Caco-2 (cell line): ENCODE measurements around the gene SORL1. TPM values are rescaled to one million over a fixed set of nuclear protein-coding genes. Genes with fewer than 3 reads are reported as not detected.

Experiments
- BruUV-seq: library from RNA; stranded (reverse); fragments of 400-500 nt; replicated peaks from 2 replicates; lab custom pipeline; 2021; lab: Mats Ljungman, UMichigan
- CTCF ChIA-PET: fragments of 300-600 bp; sonication (Branson Sonifier 250); formaldehyde crosslinking; loops from one replicate; lab custom pipeline; 2022; ENCODE audit warnings: antibody characterized with exemption; lab: Charles Lee
- POLR2A ChIA-PET: fragments of 300-600 bp; sonication (Branson Sonifier 250); formaldehyde crosslinking; loops from one replicate; lab custom pipeline; 2022; ENCODE audit warnings: antibody characterized with exemption; lab: Charles Lee
- DNase-seq, 2 experiments: peaks; one replicate each; pipeline versions ENCODE4 v3.0.0 to v3.0.0-alpha.2; 2020 to 2022
- H3K27me3 ChIP-seq: replicated peaks from 2 replicates; pipeline ENCODE4 v1.6.0; 2011; ENCODE audit warnings: low read length; ENCODE audit not compliant: control insufficient read depth, insufficient read depth
- H3K36me3 ChIP-seq: 2 replicates; pipeline ENCODE4 v1.5.1; 2011; ENCODE audit warnings: low read length; ENCODE audit not compliant: control insufficient read depth, insufficient read depth
- H3K4me1 ChIP-seq: fragments of 250-450 bp; sonication (Bioruptor Pico); 2 replicates; pipeline ENCODE4 v1.5.1; 2020; ENCODE audit warnings: mild to moderate bottlenecking
- H3K4me3 ChIP-seq: 2 replicates; pipeline ENCODE4 v1.5.1; 2011; ENCODE audit warnings: low read depth, mild to moderate bottlenecking, control low read depth, low read length
- H3K9me3 ChIP-seq: fragments of 250-450 bp; sonication (Bioruptor Pico); 2 replicates; pipeline ENCODE4 v1.5.1; 2020; ENCODE audit warnings: mild to moderate bottlenecking, moderate library complexity
- H3K27ac Mint-ChIP-seq: one replicate; pipeline ENCODE4 v1.8.0; 2022; ENCODE audit warnings: mixed read lengths; ENCODE audit not compliant: unreplicated experiment
- H3K27me3 Mint-ChIP-seq: one replicate; pipeline ENCODE4 v1.8.0; 2022; ENCODE audit warnings: mixed read lengths; ENCODE audit not compliant: insufficient read depth, unreplicated experiment
- H3K36me3 Mint-ChIP-seq: one replicate; pipeline ENCODE4 v1.8.0; 2022; ENCODE audit warnings: mild to moderate bottlenecking, mixed read lengths; ENCODE audit not compliant: insufficient read depth, unreplicated experiment
- H3K4me1 Mint-ChIP-seq: one replicate; pipeline ENCODE4 v1.8.0; 2022; ENCODE audit warnings: low read depth, mixed read lengths; ENCODE audit not compliant: unreplicated experiment
- H3K4me3 Mint-ChIP-seq: one replicate; pipeline ENCODE4 v1.8.0; 2022; ENCODE audit warnings: mild to moderate bottlenecking, moderate library complexity, mixed read lengths; ENCODE audit not compliant: unreplicated experiment
- H3K9me3 Mint-ChIP-seq: one replicate; pipeline ENCODE4 v1.8.0; 2022; ENCODE audit warnings: mixed read lengths; ENCODE audit not compliant: unreplicated experiment
- CTCF ChIP-seq, 2 experiments: fragments of 200-600 bp in 1 of 2; IDR thresholded peaks; 1 replicate in 1 of 2; 2 replicates in 1 of 2; pipeline versions ENCODE4 v1.5.1 to v1.8.0; 2011 to 2022; ENCODE audit warnings: antibody characterized with exemption in 1 of 2, control low read depth in 1 of 2, inconsistent platforms in 1 of 2, low read depth in 1 of 2, low read length in 1 of 2, mild to moderate bottlenecking in 1 of 2, moderate library complexity in 1 of 2; ENCODE audit not compliant: insufficient read depth in 1 of 2, severe bottlenecking in 1 of 2, unreplicated experiment in 1 of 2
- intact Hi-C: fragments of 100-400 bp; cut with micrococcal nuclease; formaldehyde crosslinking; loops from one replicate; pipeline ENCODE4 v1.10.0; 2022; ENCODE audit not compliant: unreplicated experiment
- total RNA-seq: library from RNA; stranded (reverse); gene quantifications from 2 replicates; pipeline ENCODE4 v1.2.3, GENCODE V29; 2022

Gene SORL1
- total RNA-seq, 1 experiment from 2014 or later: 26.3 TPM

GRCh38 chr11:121482231-121483129, 30.4 kb downstream of the SORL1 start:
- peaks cover under 1% of the 10 kb centered on the region for H3K36me3 Mint-ChIP-seq
- H3K27me3 ChIP-seq: no peaks in the 10 kb centered on the region
- no peak overlapping the region for H3K4me3 ChIP-seq
- ChIA-PET CTCF (no interaction called here), POLR2A (no interaction called here)
- no peaks in the 10 kb centered on the region for H3K9me3 ChIP-seq
- intact Hi-C loops: no loop called here
- H3K27ac Mint-ChIP-seq: no peak overlapping the region
- H3K27me3 Mint-ChIP-seq: no peaks in the 10 kb centered on the region
- DNase-seq: no peak
- peaks cover 7% of the 10 kb centered on the region; the same call in 1 of the 2 replicates for H3K4me1 ChIP-seq
- H3K9me3 Mint-ChIP-seq: no peaks in the 10 kb centered on the region
- H3K4me1 Mint-ChIP-seq: peaks cover 9% of the 10 kb centered on the region
- TF ChIP-seq CTCF (IDR thresholded peaks at IDR 0.05; ENCODE audit: insufficient read depth in 1 of 2, low read depth in 1 of 2, low read length in 1 of 2, severe bottlenecking in 1 of 2, unreplicated experiment in 1 of 2): no peak
- no peak overlapping the region for H3K4me3 Mint-ChIP-seq
- H3K36me3 ChIP-seq: no peaks in the 10 kb centered on the region
- no TSS peak for BruUV-seq

GRCh38 chr11:121483805-121484480, 31.8 kb downstream of the SORL1 start:
- Histone ChIP-seq H3K27me3 (no peaks in the 10 kb centered on the region), H3K9me3 (no peaks in the 10 kb centered on the region), H3K36me3 (no peaks in the 10 kb centered on the region), H3K4me1 (no peaks in the 10 kb centered on the region), H3K4me3 (no peak overlapping the region)
- H3K4me1 Mint-ChIP-seq: no peaks in the 10 kb centered on the region
- CTCF ChIA-PET: interaction anchor here (1.2 kb wide), 1 partner anchor 17 kb away, joined by 3 read pairs; no protein-coding TSS in a partner anchor
- H3K27ac Mint-ChIP-seq: no peak overlapping the region
- POLR2A ChIA-PET: no interaction called here
- no peaks in the 10 kb centered on the region for H3K9me3 Mint-ChIP-seq
- H3K36me3 Mint-ChIP-seq: no peaks in the 10 kb centered on the region
- BruUV-seq: no TSS peak
- no peak overlapping the region for H3K4me3 Mint-ChIP-seq
- intact Hi-C loops: no loop called here
- H3K27me3 Mint-ChIP-seq: no peaks in the 10 kb centered on the region
- no peak for TF ChIP-seq CTCF (IDR thresholded peaks at IDR 0.05; ENCODE audit: insufficient read depth in 1 of 2, low read depth in 1 of 2, low read length in 1 of 2, severe bottlenecking in 1 of 2, unreplicated experiment in 1 of 2)
- no peak for DNase-seq

GRCh38 chr11:121485216-121485615, 33.1 kb downstream of the SORL1 start:
- no peak for TF ChIP-seq CTCF (IDR thresholded peaks at IDR 0.05; ENCODE audit: insufficient read depth in 1 of 2, low read depth in 1 of 2, low read length in 1 of 2, severe bottlenecking in 1 of 2, unreplicated experiment in 1 of 2)
- no peak overlapping the region for H3K4me3 ChIP-seq
- Mint-ChIP-seq H3K36me3 (no peaks in the 10 kb centered on the region), H3K4me3 (no peak overlapping the region), H3K4me1 (no peaks in the 10 kb centered on the region), H3K9me3 (no peaks in the 10 kb centered on the region), H3K27ac (no peak overlapping the region), H3K27me3 (no peaks in the 10 kb centered on the region)
- no peaks in the 10 kb centered on the region for H3K9me3 ChIP-seq
- BruUV-seq: no TSS peak
- intact Hi-C loops: no loop called here
- H3K4me1 ChIP-seq: no peaks in the 10 kb centered on the region
- no peaks in the 10 kb centered on the region for H3K36me3 ChIP-seq
- ChIA-PET CTCF (no interaction called here), POLR2A (no interaction called here)
- H3K27me3 ChIP-seq: no peaks in the 10 kb centered on the region
- DNase-seq: no peak
